GM23338 (cell line): ENCODE data around the gene LRCH2. TPM values are rescaled to one million over a fixed set of nuclear protein-coding genes. Genes with fewer than 3 reads are reported as not detected.

Source experiments
- ATAC-seq: fragments of 200-7000 bp; cut with Tn5 transposase; 3 replicates; pipeline ENCODE4 v1.9.1; 2020
- DNase-seq: peaks from one replicate; pipeline ENCODE4 v3.0.0-alpha.2; 2015; ENCODE audit warnings: low spot score
- H2AFZ ChIP-seq: fragments of 200-600 bp; sonication (generic); 2 replicates; pipeline ENCODE4 v1.8.0; 2016; ENCODE audit warnings: antibody characterized with exemption, mild to moderate bottlenecking, moderate library complexity
- H3F3A ChIP-seq: fragments of 200-600 bp; sonication (generic); replicated peaks from 2 replicates; pipeline ENCODE4 v1.8.0; 2017; ENCODE audit warnings: antibody characterized with exemption, mixed run types, low read depth
- H3K27ac ChIP-seq: fragments of 200-600 bp; sonication (generic); 2 replicates; pipeline ENCODE4 v1.6.1; 2016; ENCODE audit warnings: low read depth
- H3K27me3 ChIP-seq: fragments of 200-600 bp; sonication (generic); 2 replicates; pipeline ENCODE4 v1.8.0; 2016; ENCODE audit warnings: mild to moderate bottlenecking, mixed run types, moderate library complexity; ENCODE audit not compliant: insufficient read depth
- H3K36me3 ChIP-seq: fragments of 200-600 bp; sonication (generic); 2 replicates; pipeline ENCODE4 v1.8.0; 2016; ENCODE audit warnings: mild to moderate bottlenecking; ENCODE audit not compliant: insufficient read depth
- H3K4me1 ChIP-seq: fragments of 200-600 bp; sonication (generic); 2 replicates; pipeline ENCODE4 v1.8.0; 2016; ENCODE audit warnings: mild to moderate bottlenecking, moderate library complexity; ENCODE audit not compliant: insufficient read depth
- H3K4me2 ChIP-seq: fragments of 200-600 bp; sonication (generic); 2 replicates; pipeline ENCODE4 v1.7.1; 2017; ENCODE audit warnings: mixed run types
- H3K4me3 ChIP-seq: fragments of 200-600 bp; sonication (generic); 2 replicates; pipeline ENCODE4 v1.6.1; 2016; ENCODE audit warnings: mixed run types
- H3K79me2 ChIP-seq: fragments of 200-600 bp; sonication (generic); replicated peaks from 2 replicates; pipeline ENCODE4 v1.8.0; 2017; ENCODE audit warnings: mild to moderate bottlenecking; ENCODE audit not compliant: insufficient read depth
- H3K9me2 ChIP-seq: fragments of 200-600 bp; sonication (generic); 2 replicates; pipeline ENCODE4 v1.8.0; 2017; ENCODE audit not compliant: insufficient read depth
- H4K20me1 ChIP-seq: fragments of 200-600 bp; sonication (generic); replicated peaks from 2 replicates; pipeline ENCODE4 v1.8.0; 2017; ENCODE audit warnings: mild to moderate bottlenecking; ENCODE audit not compliant: insufficient read depth
- H3K27ac Mint-ChIP-seq: 2 replicates; pipeline ENCODE4 v1.8.0; 2020; ENCODE audit warnings: inconsistent platforms, mild to moderate bottlenecking, moderate library complexity, mixed read lengths
- H3K27me3 Mint-ChIP-seq: 3 replicates; pipeline ENCODE4 v1.8.0; 2022; ENCODE audit warnings: low read depth, mild to moderate bottlenecking, moderate library complexity, mixed read lengths, inconsistent platforms; ENCODE audit not compliant: insufficient read depth, poor library complexity
- H3K36me3 Mint-ChIP-seq: 3 replicates; pipeline ENCODE4 v1.8.0; 2021; ENCODE audit warnings: low read depth, mild to moderate bottlenecking, inconsistent platforms, moderate library complexity, mixed read lengths
- H3K4me1 Mint-ChIP-seq: 3 replicates; pipeline ENCODE4 v1.8.0; 2020; ENCODE audit warnings: mild to moderate bottlenecking, inconsistent platforms, mixed read lengths
- H3K4me3 Mint-ChIP-seq: 3 replicates; pipeline ENCODE4 v1.8.0; 2021; ENCODE audit warnings: moderate library complexity, mild to moderate bottlenecking, inconsistent platforms, mixed read lengths
- H3K9me3 Mint-ChIP-seq: 3 replicates; pipeline ENCODE4 v1.8.0; 2020; ENCODE audit warnings: moderate library complexity, mild to moderate bottlenecking, inconsistent platforms, mixed read lengths
- CREB1 ChIP-seq: fragments of 250-450 bp; sonication (Bioruptor Pico); IDR thresholded peaks from 2 replicates; pipeline ENCODE4 v1.5.0; 2020; ENCODE audit warnings: low read depth, mild to moderate bottlenecking, moderate library complexity
- CTCF ChIP-seq, 2 experiments: fragments of 200-600 bp in 1 of 2; sonication (generic) in 1 of 2; conservative IDR thresholded peaks; 2 replicates each; pipeline versions ENCODE4 v1.5.1 to v1.6.1; 2016 to 2017; ENCODE audit warnings: antibody characterized with exemption in 2 of 2, low read depth in 2 of 2, mild to moderate bottlenecking in 2 of 2, moderate library complexity in 1 of 2
- ETS1 ChIP-seq: IDR thresholded peaks from 2 replicates; pipeline ENCODE4 v1.6.1; 2016; ENCODE audit warnings: antibody characterized with exemption
- EZH2 ChIP-seq: fragments of 200-600 bp; sonication (generic); IDR thresholded peaks from one replicate; pipeline ENCODE4 v1.8.0; 2017; ENCODE audit warnings: antibody characterized with exemption, mild to moderate bottlenecking, low read depth; ENCODE audit not compliant: unreplicated experiment
- EZH2phosphoT487 ChIP-seq: fragments of 200-600 bp; sonication (generic); IDR thresholded peaks from one replicate; pipeline ENCODE4 v1.8.1; 2018; ENCODE audit warnings: antibody characterized with exemption; ENCODE audit not compliant: unreplicated experiment
- JUNB ChIP-seq: IDR thresholded peaks from one replicate; pipeline ENCODE4 v1.6.1; 2016; ENCODE audit warnings: antibody characterized with exemption; ENCODE audit not compliant: unreplicated experiment
- NANOG ChIP-seq: IDR thresholded peaks from 2 replicates; pipeline ENCODE4 v1.6.1; 2016; ENCODE audit warnings: antibody characterized with exemption, borderline replicate concordance
- POLR2AphosphoS5 ChIP-seq: IDR thresholded peaks from 2 replicates; pipeline ENCODE4 v1.6.1; 2016; ENCODE audit warnings: antibody characterized with exemption, low read depth
- REST ChIP-seq: IDR thresholded peaks from one replicate; pipeline ENCODE4 v1.6.1; 2018; ENCODE audit warnings: antibody characterized with exemption; ENCODE audit not compliant: unreplicated experiment
- STAT1 ChIP-seq: IDR thresholded peaks from one replicate; pipeline ENCODE4 v1.6.1; 2016; ENCODE audit warnings: antibody characterized with exemption; ENCODE audit not compliant: unreplicated experiment
- ZNF114 ChIP-seq: fragments of 250-450 bp; sonication (Bioruptor Pico); IDR thresholded peaks from 2 replicates; pipeline ENCODE4 v1.5.0; 2020; ENCODE audit warnings: mild to moderate bottlenecking, moderate library complexity
- ZNF331 ChIP-seq: fragments of 250-450 bp; sonication (Bioruptor Pico); IDR thresholded peaks from 2 replicates; pipeline ENCODE4 v1.5.0; 2020; ENCODE audit warnings: low read depth, mild to moderate bottlenecking, moderate library complexity
- polyA plus RNA-seq: library from polyadenylated mRNA; unstranded; fragments of >200 nt; fragmentation: Nextera tagmentation; extraction: Ambion mirVana; gene quantifications from 2 replicates; pipeline ENCODE4 v1.2.1, GENCODE V29; 2016
- total RNA-seq: library from RNA; depleted of rRNA; stranded (reverse); fragments of >200 nt; shearing (Covaris generic); gene quantifications from 2 replicates; pipeline ENCODE4 v1.2.3, GENCODE V29; 2014

Gene LRCH2
- total and polyA plus RNA-seq, 2 experiments from 2014 or later = 2.5 to 8.6 TPM

- Histone ChIP-seq H2AFZ (no peak overlapping the region), H3F3A (no peaks in the 10 kb centered on the region), H3K36me3 (no peaks in the 10 kb centered on the region), H3K27ac (no peak overlapping the region), H4K20me1 (no peaks in the 10 kb centered on the region), H3K4me2 (no peak overlapping the region), H3K79me2 (no peaks in the 10 kb centered on the region), H3K4me1 (peaks cover 7% of the 10 kb centered on the region), H3K4me3 (no peak overlapping the region), H3K27me3 (no peaks in the 10 kb centered on the region), H3K9me2 (no peaks in the 10 kb centered on the region)
- Mint-ChIP-seq H3K9me3 (no peaks in the 10 kb centered on the region), H3K4me3 (no peak overlapping the region), H3K27me3 (no peaks in the 10 kb centered on the region), H3K27ac (no peak overlapping the region), H3K36me3 (no peaks in the 10 kb centered on the region), H3K4me1 (peaks cover 7% of the 10 kb centered on the region)
- ATAC-seq (no peak), DNase-seq (no peak)
- TF ChIP-seq STAT1 (no peak), EZH2phosphoT487 (no peak), EZH2 (no peak), ZNF331 (CRISPR knock-in tag) (no peak), POLR2AphosphoS5 (no peak), CTCF (conservative IDR thresholded peaks at IDR 0.05; ENCODE audit: low read depth in 2 of 2) (no peak), NANOG (no peak), CREB1 (no peak), ETS1 (no peak), JUNB (no peak)
Measured at GRCh38 chrX:115134382-115134781, 99.5 kb downstream of the LRCH2 start.

GRCh38 chrX:115112411-115112810 is 121.5 kb downstream of the LRCH2 start:
- Histone ChIP-seq H3K4me2 (no peak overlapping the region), H2AFZ (no peak overlapping the region), H3K27me3 (no peaks in the 10 kb centered on the region), H3K4me3 (no peak overlapping the region), H4K20me1 (no peaks in the 10 kb centered on the region), H3F3A (no peaks in the 10 kb centered on the region), H3K79me2 (no peaks in the 10 kb centered on the region), H3K9me2 (no peaks in the 10 kb centered on the region), H3K27ac (no peak overlapping the region), H3K36me3 (no peaks in the 10 kb centered on the region), H3K4me1 (no peaks in the 10 kb centered on the region)
- ATAC-seq = no peak
- Mint-ChIP-seq H3K9me3 (no peaks in the 10 kb centered on the region), H3K27me3 (no peaks in the 10 kb centered on the region), H3K4me3 (no peak overlapping the region), H3K27ac (no peak overlapping the region), H3K4me1 (peaks cover 3% of the 10 kb centered on the region; the same call in 1 of the 3 replicates), H3K36me3 (no peaks in the 10 kb centered on the region; the same call in 2 of the 3 replicates)
- no peak for DNase-seq
- TF ChIP-seq ZNF331 (CRISPR knock-in tag) (no peak), EZH2 (no peak), EZH2phosphoT487 (no peak), ETS1 (no peak), REST (no peak), STAT1 (no peak), CREB1 (no peak), ZNF114 (no peak)
